H1 (cell line): ENCODE measurements around the gene FERMT2. TPM values are rescaled to one million over a fixed set of nuclear protein-coding genes. Genes with fewer than 3 reads are reported as not detected.

Experiments
- CREB1 ChIP-seq: IDR thresholded peaks from 2 replicates; pipeline ENCODE4 v1.6.1; 2012; ENCODE audit warnings: inconsistent platforms
- KDM4A ChIP-seq: IDR thresholded peaks from one replicate; pipeline ENCODE4 v1.7.1; 2012; ENCODE audit warnings: low read depth, mild to moderate bottlenecking, moderate library complexity, low read length, inconsistent platforms; ENCODE audit not compliant: severe bottlenecking
- SIN3A ChIP-seq, 2 experiments: IDR thresholded peaks in 1 of 2; conservative IDR thresholded peaks in 1 of 2; 2 replicates each; pipeline ENCODE4 v1.6.1; 2011 to 2012; ENCODE audit warnings: low read length in 2 of 2, improper control_type of control experiment in 1 of 2, low read depth in 1 of 2, mild to moderate bottlenecking in 1 of 2
- polyA plus RNA-seq, 7 experiments: library from polyadenylated mRNA; depleted of rRNA in 3 of 7; stranded (reverse) in 5 of 7; unstranded in 2 of 7; fragments of >200 nt in 5 of 7; fragments of 200-250 nt in 2 of 7; gene quantifications; 1 replicate in 5 of 7; 2 replicates in 1 of 7; 4 replicates in 1 of 7; pipeline versions ENCODE4 v1.2.1 to v1.2.3, GENCODE V29; 2011 to 2013; ENCODE audit warnings: missing spikeins in 2 of 7, mixed read lengths in 2 of 7
- total RNA-seq: library from RNA; stranded (reverse); fragmentation: NEBNext Ultra II Directional; extraction: Animal tissue kit (Norgen Biotek cat#: 25700); gene quantifications from 2 replicates; pipeline ENCODE4 v1.2.1, GENCODE V29; 2021

FERMT2 gene
- total and polyA plus RNA-seq, 2 of the 8 experiments (the other 6 are each of a cell fraction or from before 2014, with no cell fraction given): 53.3 to 142 TPM

GRCh38 chr14:52876806-52877205 lies 74.0 kb downstream of the FERMT2 start (continued):
- TF ChIP-seq SIN3A (conservative IDR thresholded peaks at IDR 0.05 in 1 of 2, IDR thresholded peaks at IDR 0.05 in 1 of 2; ENCODE audit: low read depth in 1 of 2, low read length in 2 of 2) (no peak), CREB1 (no peak), KDM4A (no peak)
